OCI-LY7 (cell line): ENCODE measurements around the gene CDC14B.

Experiments used
- CTCF ChIP-seq: fragments of 200-600 bp; sonication (generic); conservative IDR thresholded peaks from 2 replicates; pipeline ENCODE4 v1.5.1; 2014; ENCODE audit warnings: mild to moderate bottlenecking, antibody characterized with exemption, low read length, moderate library complexity, mixed read lengths
- EZH2phosphoT487 ChIP-seq: fragments of 200-600 bp; sonication (generic); IDR thresholded peaks from 2 replicates; pipeline ENCODE4 v1.6.1; 2018; ENCODE audit warnings: low read depth, borderline replicate concordance, mild to moderate bottlenecking, mixed run types, antibody characterized with exemption, low read length, moderate library complexity, mixed read lengths

- no peak for TF ChIP-seq CTCF
- TF ChIP-seq EZH2phosphoT487, result no peak
Measured at GRCh38 chr9:96505316-96505991, 114.2 kb downstream of the CDC14B start.
